Measurements from ENCODE around the gene MRGPRX3.
A peak's percentile ranks its signal among the peaks of the same experiment; 100 is the strongest.
"Not testable (repeated sequence)": the region's sequence is repeated elsewhere in the genome, so short reads cannot be mapped to it uniquely, and the experiment has no call there.

MRGPRX3 gene

GRCh38 chr11:18132341-18132740 lies at the start of gene MRGPRX3:
MRGPRX3 (plus strand) TSS chr11:18132571; CDS start chr11:18137203, 4,632 bp downstream.
- no peak for DNase-seq (ENCODE audit: low spot score)

GRCh38 chr11:18088366-18088765 lies 44.0 kb upstream of the MRGPRX3 start:
- DNase-seq (ENCODE audit: low spot score) = no peak

- no peak for DNase-seq (ENCODE audit: low spot score)
Measured at GRCh38 chr11:18088966-18089365, 43.4 kb upstream of the MRGPRX3 start.

- DNase-seq (ENCODE audit: low spot score) = no peak
Measured at GRCh38 chr11:18091731-18092130, 40.6 kb upstream of the MRGPRX3 start.

- no peak for DNase-seq (ENCODE audit: low spot score)
Measured at GRCh38 chr11:18093959-18094358, 38.4 kb upstream of the MRGPRX3 start.

- DNase-seq (ENCODE audit: low spot score) = no peak
Measured at GRCh38 chr11:18100926-18101656, 31.3 kb upstream of the MRGPRX3 start.

GRCh38 chr11:18105086-18105801 lies 27.1 kb upstream of the MRGPRX3 start:
- no peak for DNase-seq (ENCODE audit: low spot score)

GRCh38 chr11:18105802-18106574 lies 26.4 kb upstream of the MRGPRX3 start, which contains the start of gene SAAL1:
SAAL1 (minus strand) TSS chr11:18106082; CDS start chr11:18106041, 41 bp downstream.
- DNase-seq (ENCODE audit: low spot score) = peak; percentile 88

- no peak for DNase-seq (ENCODE audit: low spot score)
Measured at GRCh38 chr11:18106688-18107087, 25.7 kb upstream of the MRGPRX3 start.

GRCh38 chr11:18108254-18108653 lies 24.1 kb upstream of the MRGPRX3 start:
- no peak for DNase-seq (ENCODE audit: low spot score)

GRCh38 chr11:18111005-18111404 lies 21.4 kb upstream of the MRGPRX3 start:
- DNase-seq (ENCODE audit: low spot score) = no peak

GRCh38 chr11:18115360-18116127 lies 16.8 kb upstream of the MRGPRX3 start:
- DNase-seq (ENCODE audit: low spot score) = no peak

GRCh38 chr11:18121331-18121828 lies 11.0 kb upstream of the MRGPRX3 start:
- not testable (repeated sequence) for DNase-seq (ENCODE audit: low spot score)

- DNase-seq (ENCODE audit: low spot score) = not testable (repeated sequence)
Measured at GRCh38 chr11:18131115-18131514, 1.3 kb upstream of the MRGPRX3 start.

GRCh38 chr11:18135308-18135707 lies 2.9 kb downstream of the MRGPRX3 start:
- no peak for DNase-seq (ENCODE audit: low spot score)

- DNase-seq (ENCODE audit: low spot score) = no peak
Measured at GRCh38 chr11:18137186-18137800, 4.9 kb downstream of the MRGPRX3 start.

GRCh38 chr11:18140145-18140544 lies 7.8 kb downstream of the MRGPRX3 start:
- DNase-seq (ENCODE audit: low spot score) = no peak

GRCh38 chr11:18144243-18144642 lies 11.9 kb downstream of the MRGPRX3 start:
- DNase-seq (ENCODE audit: low spot score) = no peak

- no peak for DNase-seq (ENCODE audit: low spot score)
Measured at GRCh38 chr11:18145025-18145424, 12.7 kb downstream of the MRGPRX3 start.

GRCh38 chr11:18145837-18146236 lies 13.5 kb downstream of the MRGPRX3 start:
- no peak for DNase-seq (ENCODE audit: low spot score)

GRCh38 chr11:18151581-18151980 lies 19.2 kb downstream of the MRGPRX3 start:
- no peak for DNase-seq (ENCODE audit: low spot score)
